Stimulated activated CD4-positive, alpha-beta T cell treated with anti-CD3 and anti-CD28 coated beads, Interleukin-12 subunit alpha, Interleukin-12 subunit beta, amount 100 ng/mL, for 24 hours (primary cell): ENCODE results near the gene SUSD5.
"Not testable (repeated sequence)": the region's sequence is repeated elsewhere in the genome, so short reads cannot be mapped to it uniquely, and the experiment has no call there.

Experiments
- DNase-seq, 2 experiments: peaks; one replicate each; pipeline ENCODE4 v3.0.0-alpha.2; 2020; ENCODE audit warnings: low read depth in 2 of 2

Gene SUSD5

DNA sequence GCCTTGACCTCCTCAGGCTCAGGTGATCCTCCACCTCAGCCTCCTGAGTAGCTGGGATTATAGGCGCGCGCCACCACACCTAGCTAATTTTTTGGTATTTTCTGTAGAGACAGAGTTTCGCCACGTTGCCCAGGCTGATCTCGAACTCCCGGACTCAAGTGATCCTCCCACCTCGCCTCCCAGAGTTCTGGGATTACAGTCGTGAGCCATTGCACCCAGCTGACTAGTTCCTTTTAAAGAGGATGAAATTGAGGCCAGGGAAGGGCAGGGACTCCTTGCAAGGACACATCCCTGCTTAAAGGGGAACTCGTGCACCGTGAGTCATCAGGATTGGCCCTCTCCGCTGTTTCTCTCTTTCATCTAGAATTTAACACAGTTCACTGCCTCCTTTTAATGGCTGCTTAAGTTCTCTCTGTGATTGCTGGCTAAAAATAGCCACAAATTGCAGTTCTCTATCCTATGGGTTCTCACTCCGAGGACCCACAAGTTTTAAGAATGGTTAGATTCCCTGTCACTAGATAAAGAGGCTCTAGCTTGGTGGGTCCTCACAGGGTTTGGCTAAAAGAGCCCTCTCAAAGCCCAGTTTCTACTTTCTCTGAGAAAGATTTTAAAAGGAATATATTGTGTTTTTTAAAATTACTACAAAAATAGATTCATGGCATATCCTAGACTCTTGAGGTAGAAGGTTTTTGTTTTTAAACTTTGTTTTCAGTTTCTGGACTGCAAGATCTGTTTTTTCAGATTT lies 103.4 kb downstream of the SUSD5 start:
- no peak for DNase-seq

DNA sequence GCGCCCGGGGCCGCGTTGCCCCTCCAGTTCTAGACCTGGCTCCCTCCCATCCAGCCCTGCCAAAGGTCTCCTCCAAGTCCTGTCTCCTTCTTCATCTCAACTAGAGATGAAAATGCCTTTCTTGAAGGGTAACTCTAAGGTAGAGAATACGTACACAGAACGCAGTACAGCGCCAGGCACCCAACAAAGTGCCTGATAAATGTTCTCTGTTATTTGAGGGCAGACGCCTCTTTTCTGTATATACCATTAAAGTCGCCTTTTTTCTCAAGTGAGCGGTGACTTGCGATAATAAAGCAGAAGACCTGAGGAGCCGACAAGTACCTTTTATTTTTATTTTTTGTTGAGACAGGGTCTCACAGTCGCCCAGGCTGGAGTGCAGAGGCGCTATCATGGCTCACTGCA lies 104.0 kb downstream of the SUSD5 start:
- no peak for DNase-seq

- DNase-seq, result peak; percentile 74 to 83
Measured at GRCh38 chr3:33113772-33114621, 104.6 kb downstream of the SUSD5 start, which contains the start of gene CRTAP. Gene CRTAP, plus strand, starts transcription at chr3:33114014. Its CDS starts 64 bp downstream, at chr3:33114078.

DNA sequence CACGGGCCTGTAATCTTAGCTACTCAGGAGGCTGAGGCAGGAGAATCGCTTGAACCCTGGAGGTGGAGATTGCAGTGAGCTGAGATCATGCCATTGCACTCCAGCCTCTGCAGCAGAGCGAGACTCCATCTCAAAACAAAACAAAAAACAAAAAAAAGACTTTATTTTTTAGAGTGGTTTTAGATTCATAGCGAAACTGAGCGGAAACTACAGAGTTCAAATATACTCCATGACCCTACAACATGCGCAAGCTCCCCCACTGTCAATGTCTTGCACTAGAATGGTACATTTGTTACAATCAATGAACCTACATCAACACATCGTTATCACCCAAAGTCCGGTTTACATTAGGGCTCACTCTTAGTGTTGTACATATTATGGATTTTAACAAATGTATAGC lies 107.0 kb downstream of the SUSD5 start:
- DNase-seq, result no peak

DNA sequence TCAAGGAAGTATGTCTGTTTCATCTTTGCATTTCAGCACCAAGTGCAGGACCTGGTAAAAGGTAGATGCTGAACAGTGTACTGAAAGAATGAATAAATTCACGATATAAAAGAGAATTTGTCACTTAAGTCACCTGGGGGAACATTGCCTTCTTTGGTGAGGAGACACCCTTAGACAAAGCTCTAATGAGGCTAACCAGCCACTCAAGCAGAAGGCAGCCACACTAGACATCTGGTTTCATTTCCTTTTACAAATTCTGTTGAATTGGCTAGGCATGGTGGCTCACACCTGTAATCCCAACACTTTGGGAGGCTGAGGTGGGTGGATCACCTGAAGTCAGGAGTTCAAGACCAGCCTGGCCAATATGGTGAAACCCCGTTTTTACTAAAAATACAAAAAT lies 111.8 kb downstream of the SUSD5 start:
- DNase-seq, result not testable (repeated sequence)

- no peak for DNase-seq
Measured at GRCh38 chr3:33105341-33105948, 113.2 kb downstream of the SUSD5 start.

GRCh38 chr3:33104803-33105202 lies 113.8 kb downstream of the SUSD5 start:
- no peak for DNase-seq

DNA sequence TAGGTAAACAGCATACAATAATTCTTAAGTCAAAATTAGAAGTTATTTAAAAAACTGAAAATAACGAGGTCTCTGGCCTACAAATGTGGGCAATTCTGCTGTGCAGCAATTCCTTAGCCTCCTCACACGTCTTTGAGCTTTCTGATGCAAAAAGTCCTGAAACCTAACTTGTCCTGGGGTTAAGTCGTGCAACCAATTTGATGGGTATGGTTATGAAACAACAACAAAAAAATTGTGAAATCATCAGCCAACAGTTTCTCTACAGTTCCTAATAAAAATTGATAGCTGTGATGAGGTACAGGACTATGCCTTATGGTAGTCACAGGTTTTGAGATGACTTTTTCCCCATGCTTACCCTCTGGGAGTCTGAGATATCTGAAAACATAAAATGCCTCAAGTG lies 115.1 kb downstream of the SUSD5 start:
- no peak for DNase-seq

DNA sequence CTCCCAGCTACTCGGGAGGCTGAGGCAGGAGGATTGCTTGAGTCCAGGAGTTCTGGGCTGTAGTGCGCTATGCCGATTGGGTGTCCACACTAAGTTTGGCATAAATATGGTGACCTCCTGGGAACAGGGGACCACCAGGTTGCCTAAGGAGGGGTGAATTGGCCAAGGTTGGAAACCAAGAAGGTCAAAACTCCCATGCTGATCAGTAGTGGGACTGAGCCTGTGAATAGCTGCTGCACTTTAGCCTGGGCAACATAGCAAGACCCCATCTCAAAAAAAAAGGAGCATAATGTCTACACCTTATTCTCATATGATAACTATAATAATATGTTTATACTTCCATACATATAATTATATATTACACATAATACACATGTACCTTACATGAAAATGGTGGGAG lies 115.6 kb downstream of the SUSD5 start:
- no peak for DNase-seq

DNA sequence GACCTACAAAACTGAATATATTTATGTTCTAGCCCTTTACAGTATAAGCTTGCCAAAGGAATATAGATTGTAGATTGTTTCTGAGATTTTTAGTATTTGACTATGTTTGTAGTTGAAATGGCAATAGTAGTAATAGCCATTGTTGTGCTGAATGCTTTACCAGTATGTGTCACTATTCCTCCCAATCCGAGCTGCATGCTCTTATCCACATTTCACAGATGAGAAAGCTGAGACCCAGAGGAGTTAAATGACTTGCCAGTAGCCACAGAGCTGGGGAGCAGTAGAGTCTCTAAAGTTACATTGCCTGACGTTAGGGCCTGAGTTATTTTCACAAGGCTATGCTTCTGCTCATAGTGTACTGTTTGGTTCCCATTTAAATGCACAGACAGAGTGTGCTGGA lies 118.4 kb downstream of the SUSD5 start:
- DNase-seq, result no peak
